ENCODE measurements around the gene P2RY2.

P2RY2 gene

GRCh38 chr11:73275381-73275750 is 57.3 kb downstream of the P2RY2 start:
- Histone ChIP-seq H2AFZ (ENCODE audit: low read depth, low read length) (no peak overlapping the region), H4K20me1 (ENCODE audit: insufficient read depth, low read length) (peaks cover 48% of the 10 kb centered on the region)
- no peak for TF ChIP-seq CTCF (IDR thresholded peaks at IDR 0.05; ENCODE audit: low read depth, low read length)

GRCh38 chr11:73277467-73277866 is 59.4 kb downstream of the P2RY2 start:
- no peak overlapping the region for H3K4me3 ChIP-seq (ENCODE audit: low read length)
- H3K27me3 ChIP-seq (ENCODE audit: low read depth, low read length): no peaks in the 10 kb centered on the region
- H3K36me3 ChIP-seq (replicated peaks; ENCODE audit: low read depth, low read length): peaks cover 75% of the 10 kb centered on the region
- no peak overlapping the region for H2AFZ ChIP-seq (ENCODE audit: low read depth, low read length)
- H3K9me3 ChIP-seq (ENCODE audit: insufficient read depth, low read length): no peaks in the 10 kb centered on the region
- H3K4me2 ChIP-seq (ENCODE audit: low read length): no peak overlapping the region
- H3K79me2 ChIP-seq (ENCODE audit: low read length): peaks cover 100% of the 10 kb centered on the region
- TF ChIP-seq EZH2phosphoT487 (IDR thresholded peaks at IDR 0.05; ENCODE audit: low read depth) (no peak), CTCF (IDR thresholded peaks at IDR 0.05; ENCODE audit: low read depth, low read length) (no peak)
- no peak overlapping the region for H3K9ac ChIP-seq (ENCODE audit: low read length)
- no peak overlapping the region for H3K27ac ChIP-seq (ENCODE audit: low read length)
- H4K20me1 ChIP-seq (ENCODE audit: insufficient read depth, low read length): peaks cover 69% of the 10 kb centered on the region
- H3K4me1 ChIP-seq (ENCODE audit: low read length): peaks cover 50% of the 10 kb centered on the region

More at GRCh38 chr11:73275381-73275750, 57.3 kb downstream of the P2RY2 start:
- H3K9ac ChIP-seq (ENCODE audit: low read length): peak overlapping the region; percentile 92; the same call in 1 of the 2 replicates
- H3K4me3 ChIP-seq (ENCODE audit: low read length): peak overlapping the region; percentile 86; the same call in 1 of the 2 replicates
- H3K9me3 ChIP-seq (ENCODE audit: insufficient read depth, low read length): no peaks in the 10 kb centered on the region
- H3K79me2 ChIP-seq (ENCODE audit: low read length): peaks cover 100% of the 10 kb centered on the region
- H3K4me2 ChIP-seq (ENCODE audit: low read length): peak overlapping the region; percentile 89
- H3K4me1 ChIP-seq (ENCODE audit: low read length): peaks cover 55% of the 10 kb centered on the region
- peak overlapping the region; percentile 94 for H3K27ac ChIP-seq (ENCODE audit: low read length)
- H3K36me3 ChIP-seq (replicated peaks; ENCODE audit: low read depth, low read length): peaks cover 61% of the 10 kb centered on the region
- H3K27me3 ChIP-seq (ENCODE audit: low read depth, low read length): no peaks in the 10 kb centered on the region

GRCh38 chr11:73280626-73281025 is 62.5 kb downstream of the P2RY2 start:
- no peak overlapping the region for H3K27ac ChIP-seq (ENCODE audit: low read length)
- peaks cover 33% of the 10 kb centered on the region for H3K4me1 ChIP-seq (ENCODE audit: low read length)
- no peak for TF ChIP-seq EZH2phosphoT487 (IDR thresholded peaks at IDR 0.05; ENCODE audit: low read depth)
- no peak for TF ChIP-seq CTCF (IDR thresholded peaks at IDR 0.05; ENCODE audit: low read depth, low read length)
- H4K20me1 ChIP-seq (ENCODE audit: insufficient read depth, low read length): peaks cover 69% of the 10 kb centered on the region
- peaks cover 100% of the 10 kb centered on the region for H3K79me2 ChIP-seq (ENCODE audit: low read length)
- no peaks in the 10 kb centered on the region for H3K9me3 ChIP-seq (ENCODE audit: insufficient read depth, low read length)
- H3K9ac ChIP-seq (ENCODE audit: low read length): no peak overlapping the region
- H3K4me3 ChIP-seq (ENCODE audit: low read length): no peak overlapping the region
- H3K36me3 ChIP-seq (replicated peaks; ENCODE audit: low read depth, low read length): peaks cover 67% of the 10 kb centered on the region
- H3K27me3 ChIP-seq (ENCODE audit: low read depth, low read length): no peaks in the 10 kb centered on the region
- no peak overlapping the region for H3K4me2 ChIP-seq (ENCODE audit: low read length)
- H2AFZ ChIP-seq (ENCODE audit: low read depth, low read length): no peak overlapping the region

- Histone ChIP-seq H3K9ac (ENCODE audit: low read length) (no peak overlapping the region), H3K36me3 (replicated peaks; ENCODE audit: low read depth, low read length) (peaks cover 62% of the 10 kb centered on the region), H4K20me1 (ENCODE audit: insufficient read depth, low read length) (peaks cover 63% of the 10 kb centered on the region), H3K4me1 (ENCODE audit: low read length) (peaks cover 33% of the 10 kb centered on the region), H3K9me3 (ENCODE audit: insufficient read depth, low read length) (no peaks in the 10 kb centered on the region), H3K27ac (ENCODE audit: low read length) (no peak overlapping the region), H3K79me2 (ENCODE audit: low read length) (peaks cover 100% of the 10 kb centered on the region), H3K27me3 (ENCODE audit: low read depth, low read length) (no peaks in the 10 kb centered on the region), H3K4me3 (ENCODE audit: low read length) (no peak overlapping the region), H3K4me2 (ENCODE audit: low read length) (no peak overlapping the region), H2AFZ (ENCODE audit: low read depth, low read length) (no peak overlapping the region)
- TF ChIP-seq CTCF (IDR thresholded peaks at IDR 0.05; ENCODE audit: low read depth, low read length): no peak
- TF ChIP-seq EZH2phosphoT487 (IDR thresholded peaks at IDR 0.05; ENCODE audit: low read depth): no peak
Observed at GRCh38 chr11:73281201-73281741, 63.2 kb downstream of the P2RY2 start.
